ENCODE results near the gene POR.
"Not testable (repeated sequence)": the region's sequence is repeated elsewhere in the genome, so short reads cannot be mapped to it uniquely, and the experiment has no call there.

The POR gene

DNA sequence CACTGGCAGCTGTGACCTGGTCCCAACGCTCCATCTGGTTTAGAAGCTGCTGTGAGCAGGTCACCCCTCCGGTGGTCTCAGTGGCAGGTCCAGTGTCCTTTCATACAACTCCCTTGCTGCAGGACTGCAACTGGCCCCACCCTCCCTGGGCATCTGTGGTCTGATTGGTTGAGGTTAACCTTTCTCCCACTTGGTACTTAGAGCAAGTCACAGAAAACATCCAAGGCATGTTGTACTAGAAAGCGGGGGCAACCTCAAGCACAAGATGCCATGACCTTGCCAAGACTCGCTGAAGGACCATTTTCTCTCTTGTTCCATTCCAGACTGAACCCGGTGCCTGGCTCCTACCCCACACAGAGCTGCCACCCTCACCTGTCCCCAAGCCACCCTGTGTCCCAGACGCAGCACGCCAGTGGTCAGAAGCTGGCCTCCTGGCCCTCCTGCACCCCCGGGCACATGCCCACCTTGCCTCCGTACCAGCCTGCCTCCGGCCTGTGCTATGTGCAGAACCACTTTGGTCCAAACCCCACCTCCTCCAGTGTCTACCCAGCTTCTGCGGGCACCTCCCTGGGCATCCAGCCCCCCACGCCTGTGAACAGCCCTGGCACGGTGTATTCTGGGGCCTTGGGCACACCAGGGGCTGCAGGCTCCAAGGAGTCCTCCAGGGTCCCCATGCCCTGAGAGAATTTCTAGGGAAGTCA is 27.1 kb upstream of the POR start:
- no peak for DNase-seq

DNA sequence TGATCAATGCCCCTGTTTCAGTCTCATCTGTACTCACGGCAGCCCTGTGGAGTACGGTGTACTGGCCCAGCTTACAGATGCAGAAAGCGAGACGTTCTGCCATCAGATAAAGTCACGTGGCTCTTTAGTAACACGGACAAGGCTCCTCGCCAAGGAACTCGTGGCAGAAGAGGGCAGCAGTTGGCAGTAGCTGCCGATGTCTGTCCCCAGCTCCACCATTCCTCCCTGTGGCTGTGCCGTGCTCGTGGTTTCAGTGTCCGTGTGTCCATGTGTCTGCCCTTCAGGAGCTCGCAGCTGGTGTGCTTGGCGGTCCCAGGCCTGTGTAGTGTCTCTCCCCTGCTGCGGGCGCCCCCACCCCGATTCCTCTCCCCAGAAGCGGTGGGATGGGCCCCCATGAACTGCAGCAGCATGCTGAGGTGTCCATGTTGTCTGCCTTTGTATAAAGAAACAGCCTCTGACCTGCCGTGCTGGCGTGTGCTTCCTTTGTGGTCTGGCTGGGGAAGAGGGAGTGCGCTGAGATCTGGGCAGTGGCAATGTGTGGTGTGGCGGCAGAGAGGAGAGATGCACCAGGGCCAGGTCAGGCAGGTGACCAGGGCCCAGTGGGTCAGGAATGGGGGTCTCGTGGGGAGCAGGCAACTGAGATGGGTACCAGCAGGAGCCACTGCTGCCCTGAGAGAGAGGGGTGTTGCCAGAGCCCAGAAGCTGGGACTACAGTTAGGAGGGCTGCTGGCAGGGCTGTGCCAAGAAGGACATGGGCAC is 26.3 kb upstream of the POR start:
- no peak for DNase-seq

DNA sequence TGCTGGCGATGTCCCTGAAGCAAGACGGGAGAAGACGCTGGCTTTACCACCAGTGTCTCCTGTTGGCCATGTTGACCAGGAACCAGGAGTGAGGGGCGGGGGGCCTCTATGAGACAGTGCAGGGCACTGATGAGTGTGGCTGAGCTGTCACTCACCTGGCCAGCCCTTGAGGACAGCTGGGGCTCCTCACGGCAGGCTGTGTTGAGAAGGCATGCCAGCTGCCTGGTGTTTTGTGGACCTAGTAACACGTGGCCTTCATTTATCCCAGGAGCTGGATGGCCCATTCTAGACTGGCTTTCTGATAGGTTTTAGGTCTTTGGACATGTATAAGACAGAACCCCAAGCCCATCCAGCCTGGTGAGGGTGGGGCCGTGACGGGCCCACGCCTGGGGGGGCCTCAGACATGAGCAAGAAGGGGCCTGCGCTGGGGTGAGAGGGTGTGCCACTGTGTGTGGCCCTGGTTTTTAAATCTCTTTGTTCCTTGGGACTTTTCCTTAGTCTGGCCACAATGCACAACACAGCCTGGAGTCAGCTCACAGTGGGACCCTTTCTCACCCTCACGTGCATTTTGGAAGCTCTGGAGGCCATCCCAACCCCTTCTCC is 25.6 kb upstream of the POR start:
- no peak for DNase-seq

DNA sequence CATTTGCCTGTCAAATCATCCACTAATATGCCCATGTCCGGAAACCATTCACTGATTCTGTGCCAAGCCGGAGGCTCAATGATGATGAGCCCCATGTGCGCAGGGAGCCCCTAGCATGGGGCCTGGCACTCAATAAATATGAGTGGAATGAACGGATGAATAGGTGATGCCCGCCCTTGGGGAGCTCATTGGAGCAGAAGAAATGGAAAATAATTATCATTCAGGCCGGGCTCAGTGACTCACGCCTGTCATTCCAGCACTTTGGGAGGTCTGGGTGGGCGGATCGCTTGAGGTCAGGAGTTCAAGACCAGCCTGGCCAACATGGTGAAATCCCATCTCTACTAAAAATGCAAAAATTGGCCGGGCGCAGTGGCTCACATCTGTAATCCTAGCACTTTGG is 25.1 kb upstream of the POR start:
- DNase-seq, result no peak

DNA sequence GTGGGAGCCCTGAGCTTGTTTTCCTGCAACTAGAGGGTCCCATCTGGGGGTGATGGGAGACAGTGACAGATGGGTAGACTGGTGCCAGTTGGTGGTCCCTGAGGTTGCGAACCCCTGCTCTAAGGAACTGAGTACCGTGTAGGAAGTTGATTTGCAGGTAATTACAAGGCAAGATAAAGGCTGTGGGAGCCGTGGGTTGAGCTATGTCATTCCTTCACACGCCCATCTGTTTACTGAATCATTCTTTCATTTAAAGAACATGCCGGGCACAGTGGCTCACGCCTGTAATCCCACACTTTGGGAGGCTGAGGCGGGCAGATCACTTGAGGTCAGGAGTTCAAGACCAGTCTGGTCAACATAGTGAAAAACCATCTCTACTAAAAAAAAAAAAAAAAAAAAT is 23.7 kb upstream of the POR start:
- DNase-seq, result not testable (repeated sequence)

DNA sequence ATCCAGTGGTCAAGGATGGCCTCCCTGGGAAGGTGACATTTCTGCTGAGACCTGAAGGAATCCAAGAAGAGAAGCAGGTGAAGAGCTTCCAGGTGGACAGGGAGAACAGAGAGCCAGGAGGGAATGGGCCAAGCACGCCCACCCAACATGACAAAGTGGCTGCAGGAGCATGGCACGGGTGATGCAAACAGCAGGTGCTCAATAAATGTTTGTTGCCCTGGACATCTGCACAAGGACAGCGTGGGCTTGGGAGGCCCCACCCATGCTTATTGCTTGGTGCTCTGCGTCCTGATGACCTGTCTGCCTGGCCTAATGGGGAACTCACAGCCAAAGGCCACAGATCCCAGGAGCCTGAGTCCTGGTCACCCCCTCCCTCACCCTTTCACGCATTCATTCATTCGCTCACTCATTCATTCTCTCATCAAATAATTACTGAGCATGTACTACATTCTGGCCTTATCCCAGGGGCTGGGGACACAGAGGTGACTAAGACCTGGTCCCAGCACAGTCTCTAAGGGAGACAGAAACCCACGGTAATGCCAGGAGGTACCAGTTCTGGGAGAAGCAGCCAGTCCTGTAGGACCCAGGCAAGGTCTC is 23.0 kb upstream of the POR start:
- DNase-seq, result no peak

DNA sequence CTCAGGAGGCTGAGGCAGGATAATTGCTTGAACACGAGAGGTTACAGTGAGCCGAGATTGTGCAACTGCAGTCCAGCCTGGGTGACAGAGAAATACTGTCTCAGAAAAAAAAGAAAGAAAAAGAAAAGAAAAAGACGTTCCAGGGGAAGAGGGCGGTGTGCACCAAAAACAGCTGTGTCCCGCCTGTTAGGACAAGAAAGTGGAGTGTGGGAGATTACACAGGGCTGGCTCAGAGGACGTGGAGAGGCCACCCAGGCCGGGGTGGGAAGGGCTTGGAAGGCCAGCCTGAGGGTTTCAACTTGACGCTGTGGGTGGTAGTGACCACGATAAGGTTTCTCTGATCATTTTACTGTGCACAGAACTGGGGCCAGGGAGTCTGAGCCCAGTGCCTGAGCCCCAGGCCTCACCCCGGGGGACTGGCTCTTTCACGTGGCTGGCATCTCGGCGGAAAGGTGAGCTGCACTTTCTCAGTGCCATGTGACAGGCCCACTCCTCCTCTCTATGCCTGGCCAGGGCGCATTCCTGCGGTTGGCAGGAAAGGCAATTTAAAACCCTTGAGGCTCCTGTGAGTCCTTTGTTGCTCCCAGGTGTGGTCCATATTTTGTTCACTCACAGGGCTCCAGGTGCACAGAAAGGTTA is 22.2 kb upstream of the POR start:
- DNase-seq, result no peak

DNA sequence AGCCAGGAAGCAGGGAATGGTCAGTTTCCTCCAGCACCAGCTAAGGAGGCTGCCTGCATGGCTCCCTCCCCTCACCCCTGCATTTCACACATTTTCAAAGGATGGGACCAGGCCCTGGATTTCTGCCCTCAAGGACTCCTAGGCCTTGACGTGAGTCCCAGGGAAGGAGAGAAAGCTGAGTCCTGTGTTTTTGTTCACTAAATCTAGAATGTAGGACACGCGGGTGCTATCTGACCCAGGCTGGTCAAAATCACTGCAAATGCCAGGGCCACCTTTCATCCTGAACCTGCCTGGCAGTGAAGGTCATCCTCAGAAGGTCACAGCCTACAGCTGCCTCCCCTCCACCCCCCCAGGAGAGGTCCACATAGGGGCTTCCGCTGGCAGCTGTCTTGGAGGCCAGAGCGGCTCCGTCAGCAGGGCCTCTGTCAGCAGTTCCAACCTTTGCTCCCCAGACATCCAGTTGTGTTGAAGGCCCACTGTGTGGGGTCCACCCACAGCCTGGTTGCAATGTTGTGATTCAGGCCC is 18.1 kb upstream of the POR start:
- no peak for DNase-seq

DNA sequence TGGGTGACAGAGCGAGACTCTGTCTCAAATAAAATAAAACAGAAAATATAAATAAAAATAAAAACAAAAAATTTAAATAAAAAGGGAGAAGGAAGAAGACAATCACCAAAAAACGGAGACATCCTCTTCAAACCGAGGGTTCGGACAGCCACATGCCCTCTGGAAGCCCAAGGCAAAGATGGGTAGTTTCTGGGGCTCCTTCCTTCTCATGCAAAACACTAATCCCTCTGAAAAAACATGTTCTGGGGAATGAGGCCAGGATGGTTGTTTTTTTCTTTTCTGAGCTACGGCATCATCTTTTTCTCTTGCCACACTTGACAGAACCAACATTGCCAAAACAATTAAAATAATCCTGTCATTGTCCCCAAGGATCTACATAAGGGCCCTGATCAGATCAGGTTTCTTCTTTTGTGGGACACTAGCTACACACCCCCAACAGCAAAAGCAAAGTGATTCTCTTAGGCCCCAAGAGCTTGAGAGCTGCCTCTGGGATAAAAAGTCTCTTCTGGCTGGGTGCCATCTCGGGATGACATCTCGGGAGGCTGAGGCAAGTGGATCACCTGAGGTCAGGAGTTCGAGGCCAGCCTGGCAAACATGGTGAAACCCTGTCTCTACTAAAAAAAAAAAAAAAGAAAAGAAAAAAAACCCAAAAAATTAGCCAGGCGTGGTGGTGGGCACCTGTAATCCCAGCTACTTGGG is 14.2 kb upstream of the POR start:
- no peak for DNase-seq

DNA sequence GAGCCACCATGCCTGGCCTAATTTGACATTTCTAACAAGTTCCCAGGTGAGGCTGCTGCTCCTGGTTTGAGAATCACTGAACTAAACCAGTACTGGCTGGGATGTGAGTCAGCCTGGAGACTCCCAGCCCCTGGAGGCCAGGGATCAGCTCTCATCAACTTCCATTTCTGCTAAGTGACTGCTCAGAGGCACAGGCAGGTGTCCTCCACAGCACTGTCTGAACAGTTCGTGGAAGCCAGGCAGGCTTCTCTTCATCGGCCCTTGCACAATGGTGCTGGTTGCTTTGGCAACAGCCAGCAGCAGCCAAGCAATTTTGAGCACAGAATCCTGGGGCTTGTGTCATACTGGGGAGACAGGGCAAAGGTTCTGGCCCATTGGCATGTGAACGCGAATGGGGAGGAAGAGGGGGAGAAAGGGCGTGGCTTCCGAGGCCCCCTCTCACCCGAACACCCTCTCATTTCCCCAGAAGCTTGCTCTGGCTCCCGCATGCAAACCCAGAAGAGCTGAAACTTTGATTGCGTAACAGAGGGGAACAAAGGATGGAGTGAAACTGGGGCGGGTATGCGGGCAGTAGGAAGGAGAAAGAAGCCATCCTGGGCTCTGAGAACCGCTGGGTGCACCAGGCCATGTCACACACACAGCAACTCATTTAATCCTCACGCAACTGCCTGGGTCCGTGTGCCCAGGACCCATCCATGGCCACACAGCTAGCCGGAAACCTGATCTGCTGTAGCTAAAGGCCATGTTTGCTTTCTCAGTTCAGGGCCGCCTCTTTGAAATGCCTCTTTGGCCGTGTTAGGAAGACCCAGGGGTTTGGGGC is 9.0 kb upstream of the POR start:
- no peak for DNase-seq

DNA sequence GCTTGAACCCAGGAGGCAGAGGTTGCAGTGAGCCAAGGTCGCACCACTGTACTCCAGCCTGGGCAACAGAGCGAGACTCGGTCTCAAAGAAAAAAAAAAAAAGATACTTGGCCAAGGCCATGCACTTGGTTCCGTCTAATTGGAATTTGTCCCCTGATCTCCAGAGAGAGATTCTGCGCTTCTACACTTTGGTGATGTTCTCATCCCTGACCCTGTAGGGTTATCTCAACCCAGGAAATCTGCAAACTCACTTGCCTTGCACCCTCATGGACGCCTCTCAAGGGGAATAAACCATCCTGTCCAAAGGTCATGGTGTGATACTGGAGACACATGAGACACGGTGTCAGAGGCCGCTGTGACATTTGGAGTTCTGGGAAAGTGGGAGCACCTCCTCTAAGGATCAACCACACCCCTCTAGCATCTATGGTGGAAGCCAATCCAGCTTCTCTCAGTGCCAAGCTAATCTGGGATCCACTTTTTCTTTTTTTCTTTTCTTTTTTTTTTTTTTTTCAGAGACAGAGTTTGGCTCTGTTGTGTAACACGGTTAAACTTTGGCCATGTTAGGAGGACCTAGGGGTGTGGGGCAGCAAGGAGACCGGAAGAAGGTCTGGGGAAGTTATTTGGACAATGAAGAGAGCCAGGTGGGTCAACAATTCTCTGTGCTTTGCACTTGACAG is 7.8 kb upstream of the POR start:
- no peak for DNase-seq

DNA sequence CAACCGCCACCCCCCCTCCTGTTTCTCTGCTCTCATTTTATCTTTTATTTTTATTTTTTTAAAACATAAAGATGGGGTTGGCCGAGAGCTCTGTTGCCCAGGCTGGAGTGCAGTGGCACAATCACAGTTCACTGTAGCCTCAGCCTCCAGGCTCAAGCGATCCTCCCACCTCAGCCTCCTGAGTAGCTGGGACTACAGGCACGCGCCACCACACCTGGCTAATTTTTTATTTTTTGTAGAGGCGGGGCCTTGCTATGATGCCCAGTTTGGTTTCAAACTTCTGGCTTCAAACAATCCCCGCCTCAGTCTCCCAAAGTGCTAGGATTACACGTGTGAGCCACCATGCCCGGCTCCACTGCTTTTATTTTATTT is 7.3 kb upstream of the POR start:
- DNase-seq, result not testable (repeated sequence)

DNA sequence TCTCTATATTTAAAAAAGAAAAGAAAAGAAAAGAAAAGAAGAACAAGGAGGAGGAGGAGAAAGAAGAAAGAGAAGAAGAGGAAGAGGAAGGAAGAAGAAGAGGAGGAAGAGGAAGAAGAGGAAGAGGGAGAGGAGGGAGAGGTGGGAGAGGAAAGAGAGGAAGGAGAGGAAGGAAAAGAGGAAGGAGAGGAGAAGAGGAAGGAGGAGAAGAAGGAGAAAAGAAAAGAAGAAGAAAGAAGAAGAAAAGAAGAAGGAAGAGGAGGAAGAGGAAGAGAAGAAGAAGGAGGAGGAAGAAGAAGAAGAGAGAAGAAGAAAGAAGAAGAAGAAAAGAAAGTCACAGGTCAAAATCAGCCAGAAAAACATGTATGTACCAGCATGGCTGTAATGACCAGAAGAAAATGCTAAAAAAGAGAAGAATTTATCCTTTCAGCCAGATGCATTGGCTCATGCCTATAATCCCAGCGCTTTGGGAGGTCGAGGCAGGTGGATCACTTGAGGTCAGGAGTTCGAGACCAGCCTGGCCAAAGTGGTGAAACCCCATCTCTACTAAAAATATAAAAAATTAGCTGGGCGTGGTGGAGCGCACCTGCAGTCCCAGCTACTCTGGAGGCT is 5.3 kb upstream of the POR start:
- no peak for DNase-seq

DNA sequence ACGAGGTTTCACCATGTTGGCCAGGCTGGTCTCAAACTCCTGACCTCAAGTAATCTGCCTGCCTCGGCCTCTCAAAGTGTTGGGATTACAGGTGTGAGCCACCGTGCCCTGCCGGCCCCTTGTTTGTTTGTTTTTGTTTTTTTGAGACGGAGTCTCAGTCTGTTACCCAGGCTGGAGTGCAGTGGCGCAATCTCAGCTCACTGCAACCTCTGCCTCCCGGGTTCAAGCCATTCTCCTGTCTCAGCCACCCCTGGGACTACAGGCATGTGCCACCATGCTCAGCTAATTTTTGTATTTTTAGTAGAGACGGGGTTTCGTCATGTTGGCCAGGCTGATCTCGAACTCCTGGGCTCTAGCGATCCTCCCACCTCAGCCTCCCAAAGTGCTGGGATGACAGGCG is 3.8 kb upstream of the POR start:
- not testable (repeated sequence) for DNase-seq

DNA sequence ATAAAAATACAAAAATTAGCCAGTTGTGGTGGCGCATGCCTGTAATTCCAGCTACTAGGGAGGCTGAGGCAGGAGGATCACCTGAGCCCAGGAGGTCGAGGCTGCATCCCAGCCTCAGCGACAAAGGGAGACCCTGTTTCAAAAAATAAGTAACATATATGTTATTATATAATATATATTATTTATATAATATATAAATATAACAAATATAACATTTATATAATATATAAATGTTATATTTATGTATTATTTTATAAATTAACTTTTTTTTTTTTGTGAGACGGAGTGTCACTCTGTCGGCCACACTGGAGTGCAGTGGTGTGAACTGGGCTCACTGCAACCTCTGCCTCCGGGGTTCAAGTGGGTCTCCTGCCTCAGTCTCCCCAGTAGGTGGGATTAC is 1.5 kb upstream of the POR start:
- no peak for DNase-seq

DNA sequence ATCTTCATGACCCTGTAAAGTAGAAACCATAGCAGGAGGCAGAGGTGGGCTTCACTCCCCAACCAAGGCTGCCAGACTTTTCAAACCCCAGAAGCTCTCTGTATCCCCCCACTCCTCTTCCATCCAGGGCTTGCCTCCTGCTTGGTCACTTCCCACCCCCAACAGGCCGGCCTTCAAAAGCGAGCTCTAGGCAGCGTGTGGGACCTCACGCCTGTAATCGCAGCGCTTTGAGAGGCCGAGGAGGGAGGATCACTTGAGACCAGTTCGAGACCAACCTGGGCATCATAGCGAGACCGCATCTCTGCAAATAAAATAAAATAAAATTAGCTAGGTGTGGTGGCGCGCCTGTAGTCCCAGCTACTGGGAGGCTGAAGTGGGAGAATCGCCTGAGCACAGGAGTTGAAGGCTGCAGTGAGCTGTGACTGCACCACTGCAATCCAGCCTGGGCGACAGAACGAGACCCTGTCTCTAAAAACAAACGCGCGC is 743 bp upstream of the POR start:
- DNase-seq, result no peak

DNA sequence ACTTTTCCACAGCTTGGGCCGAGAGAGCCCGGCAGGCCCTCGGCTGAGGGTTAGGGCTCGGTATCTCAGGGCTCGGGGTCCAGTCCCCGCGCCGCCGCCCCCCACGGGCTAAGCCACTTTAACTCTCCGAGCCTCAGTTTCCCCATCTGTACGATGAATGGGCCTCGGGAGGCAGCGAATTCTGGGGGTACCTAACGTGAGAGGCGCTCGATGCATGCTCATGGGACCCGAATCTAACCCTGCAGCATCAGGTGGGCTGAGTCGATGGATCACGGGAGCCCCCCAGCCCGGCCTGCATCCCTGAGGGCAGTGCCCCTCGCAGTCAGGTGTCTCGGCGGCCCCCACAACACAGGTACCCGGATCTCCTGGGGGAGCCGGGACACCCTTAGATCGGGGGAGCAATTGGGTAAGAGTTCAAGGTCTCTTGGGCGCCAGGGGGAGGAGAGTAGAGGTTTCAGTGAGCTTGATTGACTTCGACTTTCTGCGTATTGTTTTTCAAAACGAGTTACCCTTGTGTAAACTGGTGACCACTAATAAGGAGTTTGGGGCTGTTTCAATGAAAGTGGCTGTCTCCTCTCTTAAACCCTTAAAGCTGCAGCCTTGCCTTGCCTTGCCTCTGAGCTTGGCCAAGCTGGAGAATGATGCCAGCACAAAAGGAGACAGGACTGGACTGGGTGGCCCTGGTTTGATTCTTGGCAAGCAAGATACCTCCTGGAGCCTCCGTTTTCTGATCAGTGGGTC is 631 bp downstream of the POR start:
- no peak for DNase-seq

DNA sequence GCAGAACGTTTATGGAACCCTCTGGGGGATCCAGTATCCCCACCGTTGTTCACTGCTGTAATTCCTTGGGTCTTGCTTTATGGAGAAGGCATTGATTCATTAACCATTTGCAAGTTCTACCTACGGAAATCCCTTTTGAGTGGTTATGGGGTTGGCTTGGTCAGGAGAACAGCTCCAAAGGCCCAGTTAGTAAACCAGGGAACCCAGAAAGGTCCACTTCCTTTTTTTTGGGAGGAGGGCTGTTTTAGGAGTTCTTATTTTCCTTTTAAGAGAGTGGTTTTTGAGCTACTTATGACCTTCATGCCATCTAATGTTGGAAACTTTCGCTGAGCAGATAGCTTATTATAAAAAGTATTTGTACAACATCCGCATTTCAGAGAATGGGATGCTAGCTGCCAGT is 1.3 kb downstream of the POR start:
- no peak for DNase-seq

All from amniotic stem cell (primary cell).